Ureter (tissue), 1 donor: ENCODE data around the gene KRTAP12-3. TPM values are rescaled to one million over a fixed set of nuclear protein-coding genes. Genes with fewer than 3 reads are reported as not detected.
"Not testable (repeated sequence)": the region's sequence is repeated elsewhere in the genome, so short reads cannot be mapped to it uniquely, and the experiment has no call there.

Source experiments
- DNase-seq: peaks from one replicate; pipeline ENCODE4 v3.0.0-alpha.2; 2020; ENCODE audit warnings: low spot score
- total RNA-seq: library from RNA; stranded (reverse); gene quantifications from one replicate; pipeline ENCODE4 v1.2.4, GENCODE V29; 2023
- donor health status: DM: yes; HTN: yes; CAD: no.

KRTAP12-3 gene
- total RNA-seq, 1 donor from 2014 or later = not detected

GRCh38 chr21:44684077-44684476, 26.3 kb downstream of the KRTAP12-3 start:
- no peak for DNase-seq

DNA sequence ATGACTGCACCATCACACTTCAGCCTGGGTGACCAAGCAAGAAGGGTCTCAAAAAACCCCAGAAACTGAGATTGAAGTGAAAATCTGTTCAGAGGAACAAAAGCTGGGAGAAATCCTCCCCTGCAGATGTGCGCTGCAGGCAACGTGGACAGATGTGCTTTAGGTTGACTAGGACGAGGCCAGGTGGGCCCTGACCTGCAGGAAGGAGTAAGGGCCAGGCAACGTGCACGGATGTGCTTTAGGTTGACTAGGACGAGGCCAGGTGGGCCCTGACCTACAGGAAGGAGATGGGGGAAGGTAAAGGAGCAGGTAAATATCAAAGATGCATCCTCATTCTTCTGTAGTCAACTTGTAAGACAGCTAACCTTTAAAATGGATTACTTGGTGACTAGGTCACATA, 26.8 kb downstream of the KRTAP12-3 start:
- DNase-seq = no peak

DNA sequence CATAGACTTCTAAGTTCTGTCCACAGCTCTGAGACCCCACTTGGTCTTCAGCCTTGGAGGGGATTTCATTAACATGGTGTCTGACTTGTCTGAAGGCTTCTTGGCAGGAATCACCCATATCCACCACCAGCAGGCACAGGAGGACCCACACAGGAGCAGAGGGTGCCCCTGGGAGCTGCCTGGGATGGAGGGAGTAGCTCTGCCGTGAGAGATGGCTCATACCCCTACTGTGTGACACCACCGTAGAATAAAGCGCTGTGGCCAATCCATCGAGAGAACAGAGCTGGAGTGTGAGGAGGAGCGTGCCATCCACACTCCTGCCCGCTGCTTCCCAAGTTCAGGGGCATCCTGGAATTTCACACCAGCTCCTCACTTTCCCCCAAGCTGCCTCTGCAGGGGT, 27.3 kb downstream of the KRTAP12-3 start:
- DNase-seq = not testable (repeated sequence)

DNA sequence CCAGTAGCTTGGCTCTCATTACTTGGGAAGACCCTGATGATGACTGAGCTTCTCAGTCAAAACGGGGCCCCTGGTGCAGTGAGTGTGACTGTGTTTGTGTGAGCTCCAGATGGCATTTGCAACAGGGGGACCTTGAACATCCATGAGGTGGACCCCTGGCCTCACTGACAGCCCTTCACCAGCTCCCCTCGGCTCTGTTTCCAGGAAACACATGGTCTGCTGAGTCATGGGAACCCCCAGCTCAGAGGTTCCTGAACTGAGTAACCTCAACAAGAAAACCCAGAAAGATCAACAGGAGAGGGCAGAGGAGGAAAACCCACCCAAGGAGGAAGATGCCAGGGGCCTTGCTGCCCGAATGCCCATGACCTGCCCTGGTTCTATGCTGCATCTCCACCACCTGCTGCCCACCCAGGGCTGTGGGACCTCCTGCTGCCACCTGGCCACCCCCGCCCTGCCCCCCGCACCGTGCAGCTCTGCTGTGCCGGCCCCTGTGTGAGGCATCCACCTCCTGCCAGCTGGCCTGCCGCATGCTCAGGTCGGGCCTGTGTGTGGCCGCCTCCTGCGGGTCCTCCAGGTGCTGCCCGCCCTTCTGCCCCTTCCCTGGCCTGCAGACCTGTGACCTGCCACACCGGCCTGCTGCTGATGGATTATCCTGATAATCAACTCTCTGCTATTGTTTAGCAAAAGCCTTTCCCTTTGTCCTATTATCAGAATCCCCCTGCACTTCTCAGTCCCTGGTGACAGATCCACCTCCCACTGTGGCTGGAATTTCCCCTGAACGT, 28.5 kb downstream of the KRTAP12-3 start:
- DNase-seq = no peak

- no peak for DNase-seq
These were observed 29.3 kb downstream of the KRTAP12-3 start for GRCh38 chr21:44686843-44687561.

DNA sequence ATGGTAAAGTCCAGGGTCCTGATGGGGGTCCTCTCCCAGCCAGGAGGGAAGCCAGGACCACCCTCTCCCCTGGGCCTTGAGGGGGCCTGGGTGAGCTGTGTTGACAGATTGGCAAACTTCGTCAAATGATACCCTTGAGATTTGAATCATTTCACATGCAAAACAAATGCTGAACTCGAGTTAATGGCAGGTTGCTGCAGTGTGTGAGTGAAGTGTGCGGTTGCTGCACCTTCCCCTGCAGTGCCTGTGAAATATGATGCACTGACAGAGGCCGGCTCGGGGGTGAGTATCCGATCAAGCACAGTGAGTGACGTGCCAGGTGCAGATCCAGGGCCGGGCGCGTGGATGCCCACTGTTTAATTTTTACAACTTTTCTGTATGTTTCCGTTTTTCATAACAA, 29.9 kb downstream of the KRTAP12-3 start:
- DNase-seq = no peak

DNA sequence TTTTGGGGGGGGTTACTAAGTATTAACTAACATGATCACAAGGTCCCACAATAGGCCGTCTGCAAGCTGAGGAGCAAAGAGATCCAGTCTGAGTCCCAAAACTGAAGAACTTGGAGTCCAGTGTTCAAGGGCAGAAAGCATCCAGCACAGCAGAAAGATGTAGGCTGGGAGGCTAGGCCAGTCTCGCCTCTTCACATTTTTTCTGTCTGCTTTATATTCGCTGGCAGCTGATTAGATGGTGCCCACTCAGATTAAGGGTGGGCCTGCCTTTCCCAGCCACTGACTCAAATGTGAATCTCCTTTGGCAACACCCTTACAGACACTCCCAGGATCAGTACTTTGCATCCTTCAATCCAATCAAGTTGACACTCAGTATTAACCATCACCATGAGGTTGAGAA, 32.0 kb downstream of the KRTAP12-3 start:
- not testable (repeated sequence) for DNase-seq

DNA sequence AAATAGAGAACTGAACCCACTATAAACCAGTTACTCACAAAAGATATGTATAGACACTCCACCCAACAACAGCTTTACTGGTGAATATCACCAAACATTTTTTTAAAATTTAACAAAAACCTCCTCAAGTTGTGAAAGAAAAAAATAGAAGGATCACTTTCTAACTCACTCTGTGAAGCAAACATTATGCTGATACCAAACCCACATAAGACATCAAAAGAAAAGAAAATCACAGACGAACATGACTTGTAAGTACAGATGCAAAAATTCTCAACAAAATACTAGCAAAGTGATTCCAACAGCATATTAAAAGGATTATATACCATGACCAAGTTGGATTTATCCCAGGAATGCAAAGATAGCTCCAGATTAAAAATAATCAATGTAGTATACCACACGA, 34.0 kb downstream of the KRTAP12-3 start:
- DNase-seq = no peak

GRCh38 chr21:44692798-44693512, 35.2 kb downstream of the KRTAP12-3 start:
- no peak for DNase-seq

DNA sequence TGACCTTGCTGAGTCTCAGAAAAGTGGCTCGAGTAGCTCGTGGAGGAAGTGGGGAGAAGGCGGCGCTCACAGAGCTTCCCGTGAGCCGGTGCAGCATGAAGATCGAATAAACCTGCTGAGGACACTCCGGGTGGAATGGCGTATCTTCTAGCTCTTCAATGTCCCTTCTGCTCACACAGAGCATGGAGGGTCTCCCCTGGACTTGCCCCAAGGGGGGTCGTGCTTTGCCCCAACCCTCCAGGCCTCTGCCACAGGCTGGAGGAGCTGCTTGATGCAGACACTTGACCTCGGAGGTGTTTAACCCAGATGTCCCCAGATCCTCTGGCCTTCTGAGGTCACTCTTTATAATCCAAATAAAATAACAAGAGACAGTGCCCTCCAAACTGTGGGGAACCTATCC, 37.0 kb downstream of the KRTAP12-3 start:
- DNase-seq = no peak

- no peak for DNase-seq
These were observed 37.5 kb downstream of the KRTAP12-3 start for GRCh38 chr21:44695184-44695583.

DNA sequence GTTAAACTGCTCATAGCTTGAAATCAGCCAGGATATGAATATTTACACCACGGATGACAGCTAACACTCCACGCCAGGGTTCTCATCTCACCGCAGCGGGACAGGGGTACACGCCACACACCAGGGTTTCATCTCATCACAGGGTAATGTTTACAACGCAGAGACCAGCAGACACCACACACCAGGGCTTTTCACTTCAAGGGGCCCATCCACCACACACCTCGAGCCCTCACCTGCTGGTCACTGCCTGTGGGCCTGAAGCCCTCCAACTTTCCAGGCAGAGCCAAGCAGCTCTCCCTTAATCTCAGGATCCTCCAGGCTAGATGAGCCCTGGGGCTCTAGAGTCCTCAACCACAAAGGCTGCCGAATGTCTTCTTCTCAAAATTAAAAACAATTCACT, 37.9 kb downstream of the KRTAP12-3 start:
- DNase-seq = no peak

GRCh38 chr21:44696572-44696971, 38.8 kb downstream of the KRTAP12-3 start:
- no peak for DNase-seq

GRCh38 chr21:44697172-44697810, 39.6 kb downstream of the KRTAP12-3 start, which contains the start of gene KRTAP10-12:
TSS of gene KRTAP10-12 (plus strand) at chr21:44697172. CDS start at chr21:44697202, 30 bp downstream.
- DNase-seq = not testable (repeated sequence)

DNA sequence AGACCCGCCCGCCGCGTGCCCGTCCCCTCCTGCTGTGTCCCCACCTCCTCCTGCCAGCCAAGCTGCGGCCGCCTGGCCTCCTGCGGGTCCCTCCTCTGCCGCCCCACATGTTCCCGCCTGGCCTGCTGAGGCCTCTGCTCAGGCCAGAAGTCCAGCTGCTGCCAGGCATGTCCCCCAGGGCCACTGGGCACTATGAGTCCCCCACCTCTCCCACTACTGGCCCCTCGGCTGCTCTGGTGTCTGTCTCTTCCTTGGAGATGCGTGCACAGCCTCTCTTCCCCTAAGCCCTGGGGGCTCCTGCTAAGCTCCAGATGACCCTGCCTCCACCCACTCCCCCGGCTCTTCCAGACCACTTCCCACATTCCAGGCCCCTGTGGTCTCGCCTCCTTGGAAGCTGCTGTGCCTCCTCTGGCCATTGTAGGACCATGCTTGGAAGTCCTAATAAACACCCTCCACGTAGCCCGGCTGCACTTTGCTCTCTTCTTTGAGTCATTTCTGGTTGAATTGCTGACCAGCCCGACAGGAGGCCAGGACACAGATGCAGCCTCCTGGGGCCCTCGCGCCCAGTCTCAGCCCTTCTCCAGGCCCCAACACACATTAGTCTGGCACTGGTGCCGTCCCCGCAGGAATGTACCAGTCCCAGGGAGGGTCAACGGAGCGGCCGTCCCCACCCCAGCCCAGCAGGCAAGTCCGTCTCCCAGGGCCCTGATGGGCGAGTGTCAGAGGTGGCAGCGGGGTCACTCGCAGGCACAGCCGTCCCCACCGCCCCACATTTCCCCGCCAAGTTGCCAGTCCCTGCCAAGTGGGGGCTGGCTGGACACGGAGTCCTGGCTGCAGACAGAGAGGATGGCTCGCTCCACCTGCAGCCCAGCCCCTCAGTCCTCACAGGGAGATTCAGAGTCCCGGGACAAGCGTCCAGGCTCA, 40.3 kb downstream of the KRTAP12-3 start:
- no peak for DNase-seq

DNA sequence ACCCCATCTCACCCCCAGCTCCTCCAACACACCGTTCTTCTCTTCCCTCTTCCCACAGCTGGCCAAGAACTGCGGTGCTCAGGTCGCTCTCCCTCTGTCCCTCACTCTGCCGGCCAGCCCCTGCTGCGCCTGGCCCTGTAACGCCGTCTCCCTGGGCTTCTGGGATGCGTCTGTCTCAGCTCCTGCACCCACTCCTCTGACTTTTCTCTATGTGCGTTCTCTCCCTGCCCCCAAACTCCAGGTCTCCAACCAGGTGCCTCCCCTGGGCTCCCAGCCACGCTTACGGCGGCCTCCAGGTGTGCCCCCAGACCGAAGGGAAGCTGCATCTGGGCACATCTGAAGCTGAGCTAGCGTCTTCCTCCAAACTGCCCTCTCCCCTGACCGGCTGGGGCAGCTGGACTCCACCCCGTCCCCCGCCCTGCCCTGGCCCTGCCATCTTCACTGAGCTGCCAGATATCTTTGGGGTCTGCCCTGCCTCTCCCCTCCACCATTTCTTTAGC, 41.8 kb downstream of the KRTAP12-3 start:
- DNase-seq = no peak

DNA sequence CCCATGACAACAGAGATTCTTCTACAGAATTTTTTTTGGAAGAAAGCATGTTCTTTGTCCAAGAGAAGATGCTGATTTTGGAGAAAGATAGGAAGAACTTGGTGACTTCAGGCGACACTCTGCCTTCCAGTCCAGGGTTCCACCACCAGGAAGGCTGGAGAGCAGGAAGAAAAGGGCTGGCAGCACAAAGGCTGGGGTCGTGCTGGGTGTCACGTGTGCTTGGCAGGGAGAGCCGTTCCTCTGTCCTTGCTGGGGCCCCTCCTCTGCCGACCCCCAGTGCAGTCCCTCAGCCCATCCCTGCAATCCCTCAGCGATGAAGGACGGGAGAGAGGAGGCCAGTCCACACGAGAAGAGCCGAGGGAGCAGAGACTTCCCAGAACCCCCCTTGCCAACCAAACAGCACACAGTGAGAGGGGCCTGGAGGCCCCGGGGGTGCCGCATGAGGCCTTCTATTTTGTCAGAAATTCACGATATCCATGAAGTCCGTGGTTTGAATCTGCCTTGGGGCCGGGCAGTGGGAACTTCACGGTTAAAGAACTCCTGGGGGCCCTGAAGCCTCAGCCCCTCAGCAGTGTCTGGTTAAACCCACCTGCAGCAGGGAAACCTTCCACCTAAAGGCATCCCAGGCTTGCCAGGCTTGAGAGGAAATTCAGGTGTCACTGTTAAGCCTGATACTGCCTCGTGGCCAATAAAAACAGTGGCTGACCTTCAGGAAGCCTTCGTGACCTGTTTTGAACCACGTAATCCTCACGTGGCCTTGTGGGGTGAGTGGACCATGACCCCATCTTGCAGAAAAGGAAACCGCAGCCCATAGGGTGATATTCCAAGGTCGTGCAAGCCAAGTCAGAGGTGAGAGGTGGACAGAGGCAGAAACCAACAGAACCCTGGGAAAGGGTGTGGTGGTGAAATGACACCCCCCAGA, 42.6 kb downstream of the KRTAP12-3 start:
- DNase-seq = no peak

- no peak for DNase-seq
These were observed 43.3 kb downstream of the KRTAP12-3 start for GRCh38 chr21:44701023-44701400.

DNA sequence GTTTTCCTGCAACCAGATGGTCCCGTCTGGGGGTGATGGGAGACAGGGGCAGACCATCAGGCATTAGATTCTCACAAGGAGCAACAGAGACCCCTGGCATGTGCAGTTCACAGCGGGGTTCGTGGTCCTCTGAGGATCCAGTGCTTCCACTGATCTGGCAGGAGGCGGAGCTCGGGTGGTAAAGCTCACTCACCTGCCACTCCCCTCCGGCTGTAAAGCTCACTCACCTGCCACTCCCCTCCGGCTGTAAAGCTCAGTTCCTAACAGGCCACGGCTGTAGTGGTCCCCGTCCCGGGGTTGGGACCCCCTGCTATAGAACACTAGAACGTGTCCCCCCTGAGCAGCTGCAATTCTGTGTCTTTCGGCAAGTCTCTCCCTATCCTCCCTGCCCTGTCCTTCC, 43.8 kb downstream of the KRTAP12-3 start:
- DNase-seq = no peak
